H1 (cell line): ENCODE results near the gene CCDC73. TPM values are rescaled to one million over a fixed set of nuclear protein-coding genes. Genes with fewer than 3 reads are reported as not detected.

Experiments used
- BCL11A ChIP-seq, 2 experiments: IDR thresholded peaks; one replicate each; pipeline ENCODE4 v1.6.1; 2011; ENCODE audit warnings: low read depth in 2 of 2, low read length in 2 of 2, mild to moderate bottlenecking in 2 of 2
- EP300 ChIP-seq, 2 experiments: IDR thresholded peaks; 1 replicate in 1 of 2; 2 replicates in 1 of 2; pipeline ENCODE4 v1.6.1; 2011 to 2012; ENCODE audit warnings: low read depth in 2 of 2, low read length in 2 of 2, mild to moderate bottlenecking in 2 of 2, borderline replicate concordance in 1 of 2, inconsistent platforms in 1 of 2, moderate library complexity in 1 of 2
- KDM4A ChIP-seq: IDR thresholded peaks from one replicate; pipeline ENCODE4 v1.7.1; 2012; ENCODE audit warnings: low read depth, mild to moderate bottlenecking, moderate library complexity, low read length, inconsistent platforms; ENCODE audit not compliant: severe bottlenecking
- MAFK ChIP-seq: IDR thresholded peaks from 2 replicates; pipeline ENCODE4 v1.6.1; 2012; ENCODE audit warnings: low read depth, mild to moderate bottlenecking, improper control_type of control experiment, low read length
- PHF8 ChIP-seq: fragments of 200-600 bp; sonication (generic); conservative IDR thresholded peaks from 2 replicates; pipeline ENCODE4 v1.7.1; 2012; ENCODE audit warnings: low read depth, mild to moderate bottlenecking, inconsistent platforms, low read length, moderate library complexity
- RBBP5 ChIP-seq: IDR thresholded peaks from 2 replicates; pipeline ENCODE4 v1.7.1; 2012; ENCODE audit warnings: low read depth, mild to moderate bottlenecking, inconsistent platforms, low read length, moderate library complexity, borderline replicate concordance
- RXRA ChIP-seq: IDR thresholded peaks from 2 replicates; pipeline ENCODE4 v1.6.1; 2011; ENCODE audit warnings: low read depth, mild to moderate bottlenecking, low read length, moderate library complexity; ENCODE audit not compliant: insufficient read depth
- TEAD4 ChIP-seq: IDR thresholded peaks from 2 replicates; pipeline ENCODE4 v1.6.1; 2012; ENCODE audit warnings: low read depth, low read length, inconsistent platforms, mixed read lengths
- polyA plus RNA-seq, 7 experiments: library from polyadenylated mRNA; depleted of rRNA in 3 of 7; stranded (reverse) in 5 of 7; unstranded in 2 of 7; fragments of >200 nt in 5 of 7; fragments of 200-250 nt in 2 of 7; gene quantifications; 1 replicate in 5 of 7; 2 replicates in 1 of 7; 4 replicates in 1 of 7; pipeline versions ENCODE4 v1.2.1 to v1.2.3, GENCODE V29; 2011 to 2013; ENCODE audit warnings: missing spikeins in 2 of 7, mixed read lengths in 2 of 7
- total RNA-seq: library from RNA; stranded (reverse); fragmentation: NEBNext Ultra II Directional; extraction: Animal tissue kit (Norgen Biotek cat#: 25700); gene quantifications from 2 replicates; pipeline ENCODE4 v1.2.1, GENCODE V29; 2021
- TF ChIP-seq, protein P1 (sequence below): IDR thresholded peaks from 2 replicates; pipeline ENCODE4 v1.6.1; 2011; ENCODE audit warnings: low read length, improper control_type of control experiment

Gene CCDC73
- total and polyA plus RNA-seq, 2 of the 8 experiments (the other 6 are each of a cell fraction or from before 2014, with no cell fraction given) = not detected

DNA sequence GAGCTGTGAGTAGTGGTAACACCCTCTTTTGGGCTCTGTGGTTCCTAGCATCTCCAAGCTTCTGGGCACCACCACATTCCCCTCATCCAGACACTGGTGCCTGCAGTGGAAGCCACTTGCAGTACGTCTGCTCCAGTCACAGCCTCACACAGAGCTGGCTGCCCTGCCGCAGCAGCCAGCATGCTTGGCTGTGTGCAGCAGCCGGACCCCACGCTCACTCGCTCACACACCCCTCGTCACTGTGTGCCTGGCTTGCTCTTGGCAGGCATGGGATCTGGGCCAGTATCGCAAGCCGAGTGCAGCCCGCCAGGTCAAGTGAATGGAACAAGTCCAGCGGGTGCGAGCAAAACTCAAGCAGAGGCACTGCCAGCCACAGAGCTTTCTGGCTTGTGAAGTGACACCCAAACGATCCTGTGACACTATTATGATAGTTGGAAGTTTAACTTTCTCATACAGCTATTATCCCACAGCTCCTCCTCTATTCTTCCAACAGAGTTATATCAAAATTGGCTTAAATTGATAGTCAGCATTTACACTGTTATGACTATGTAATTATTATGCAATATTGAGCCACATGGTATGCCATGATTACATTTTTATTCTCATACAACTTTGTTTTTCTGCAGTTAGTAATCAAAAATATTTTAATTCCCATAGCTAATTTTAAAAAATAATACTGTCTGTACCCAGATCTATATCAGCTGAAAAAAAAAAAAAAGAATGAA lies 89.0 kb downstream of the CCDC73 start (continued):
- TF ChIP-seq, protein P1, sequence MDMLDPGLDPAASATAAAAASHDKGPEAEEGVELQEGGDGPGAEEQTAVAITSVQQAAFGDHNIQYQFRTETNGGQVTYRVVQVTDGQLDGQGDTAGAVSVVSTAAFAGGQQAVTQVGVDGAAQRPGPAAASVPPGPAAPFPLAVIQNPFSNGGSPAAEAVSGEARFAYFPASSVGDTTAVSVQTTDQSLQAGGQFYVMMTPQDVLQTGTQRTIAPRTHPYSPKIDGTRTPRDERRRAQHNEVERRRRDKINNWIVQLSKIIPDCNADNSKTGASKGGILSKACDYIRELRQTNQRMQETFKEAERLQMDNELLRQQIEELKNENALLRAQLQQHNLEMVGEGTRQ = no peak
- TF ChIP-seq KDM4A (no peak), EP300 (IDR thresholded peaks at IDR 0.05; ENCODE audit: borderline replicate concordance in 1 of 2, low read depth in 2 of 2, low read length in 2 of 2) (no peak), MAFK (no peak), BCL11A (IDR thresholded peaks at IDR 0.05; ENCODE audit: low read depth in 2 of 2, low read length in 2 of 2) (no peak), RXRA (no peak), RBBP5 (no peak), TEAD4 (no peak), PHF8 (no peak)
